ENCODE measurements around the gene DLL4. TPM values are rescaled to one million over a fixed set of nuclear protein-coding genes. Genes with fewer than 3 reads are reported as not detected.

The DLL4 gene
- total and polyA plus RNA-seq, 10 of the 15 experiments (the other 5 are each of a cell fraction or from before 2014, with no cell fraction given) = 0.04 to 0.16 (median 0.09) TPM; not detected in 6

DNA sequence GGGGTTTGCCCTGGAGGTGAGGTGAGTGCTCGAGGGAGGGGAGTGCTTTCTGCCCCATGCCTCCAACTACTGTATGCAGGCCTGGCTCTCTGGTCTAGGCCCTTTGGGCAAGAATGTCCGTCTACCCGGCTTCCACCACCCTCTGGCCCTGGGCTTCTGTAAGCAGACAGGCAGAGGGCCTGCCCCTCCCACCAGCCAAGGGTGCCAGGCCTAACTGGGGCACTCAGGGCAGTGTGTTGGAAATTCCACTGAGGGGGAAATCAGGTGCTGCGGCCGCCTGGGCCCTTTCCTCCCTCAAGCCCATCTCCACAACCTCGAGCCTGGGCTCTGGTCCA is 9.4 kb downstream of the DLL4 start:
- intact Hi-C loops (cut with micrococcal nuclease; ENCODE audit: unreplicated experiment) = no loop called here
- CTCF ChIA-PET = interaction anchor here (5.2 kb wide), 1 partner anchor 85 kb away, joined by 43 read pairs; no protein-coding TSS in a partner anchor
- no peak for FAIRE-seq

More for the DNA sequence above, 9.4 kb downstream of the DLL4 start:
- WGBS (ENCODE audit: insufficient coverage, insufficient replicate concordance, low lambda C conversion rate, missing lambda C conversion rate) = 80% methylated on average over 6 of the region's 6 CpGs
- in situ Hi-C loops (cut with MboI) = no loop called here
- Histone ChIP-seq H3K79me2 (ENCODE audit: control insufficient read depth, insufficient read depth, low read length) (no peaks in the 10 kb centered on the region), H3K36me3 (ENCODE audit: control insufficient read depth in 2 of 2, insufficient read depth in 2 of 2, low read length in 1 of 2) (no peaks in the 10 kb centered on the region), H3K4me1 (ENCODE audit: control insufficient read depth, insufficient read depth, low read length) (peaks cover 23% of the 10 kb centered on the region), H2AFZ (ENCODE audit: control insufficient read depth, low read depth, low read length) (no peak overlapping the region), H3K27me3 (replicated peaks in 1 of 2; ENCODE audit: control insufficient read depth in 2 of 2, insufficient read depth in 2 of 2, low read length in 1 of 2) (no peaks in the 10 kb centered on the region), H3K9me3 (replicated peaks; ENCODE audit: control insufficient read depth, insufficient read depth, low read length) (no peaks in the 10 kb centered on the region), H3K4me2 (ENCODE audit: control insufficient read depth, insufficient read depth) (no peak overlapping the region), H4K20me1 (ENCODE audit: control insufficient read depth, insufficient read depth) (no peaks in the 10 kb centered on the region), H3K4me3 (no peak overlapping the region), H3K27ac (ENCODE audit: control insufficient read depth, insufficient read depth) (no peak overlapping the region), H3K9ac (ENCODE audit: control insufficient read depth, insufficient read depth, low read length) (no peak overlapping the region)
- BruUV-seq (replicated peaks) = no TSS peak
- ChIA-PET POLR2A (interaction anchor here (0.6 kb wide), 1 partner anchor 161 kb away, joined by 3 read pairs; no protein-coding TSS in a partner anchor), RAD21 (ENCODE audit: unreplicated experiment) (no interaction called here), SMC1A (ENCODE audit: uncharacterized antibody, unreplicated experiment) (interaction anchor here (1.0 kb wide), 1 partner anchor 80 kb away, joined by 3 read pairs; no protein-coding TSS in a partner anchor)
- DNase-seq (ENCODE audit: low read depth, low spot score) (no peak), ATAC-seq (no peak)
- TF ChIP-seq, protein P1, sequence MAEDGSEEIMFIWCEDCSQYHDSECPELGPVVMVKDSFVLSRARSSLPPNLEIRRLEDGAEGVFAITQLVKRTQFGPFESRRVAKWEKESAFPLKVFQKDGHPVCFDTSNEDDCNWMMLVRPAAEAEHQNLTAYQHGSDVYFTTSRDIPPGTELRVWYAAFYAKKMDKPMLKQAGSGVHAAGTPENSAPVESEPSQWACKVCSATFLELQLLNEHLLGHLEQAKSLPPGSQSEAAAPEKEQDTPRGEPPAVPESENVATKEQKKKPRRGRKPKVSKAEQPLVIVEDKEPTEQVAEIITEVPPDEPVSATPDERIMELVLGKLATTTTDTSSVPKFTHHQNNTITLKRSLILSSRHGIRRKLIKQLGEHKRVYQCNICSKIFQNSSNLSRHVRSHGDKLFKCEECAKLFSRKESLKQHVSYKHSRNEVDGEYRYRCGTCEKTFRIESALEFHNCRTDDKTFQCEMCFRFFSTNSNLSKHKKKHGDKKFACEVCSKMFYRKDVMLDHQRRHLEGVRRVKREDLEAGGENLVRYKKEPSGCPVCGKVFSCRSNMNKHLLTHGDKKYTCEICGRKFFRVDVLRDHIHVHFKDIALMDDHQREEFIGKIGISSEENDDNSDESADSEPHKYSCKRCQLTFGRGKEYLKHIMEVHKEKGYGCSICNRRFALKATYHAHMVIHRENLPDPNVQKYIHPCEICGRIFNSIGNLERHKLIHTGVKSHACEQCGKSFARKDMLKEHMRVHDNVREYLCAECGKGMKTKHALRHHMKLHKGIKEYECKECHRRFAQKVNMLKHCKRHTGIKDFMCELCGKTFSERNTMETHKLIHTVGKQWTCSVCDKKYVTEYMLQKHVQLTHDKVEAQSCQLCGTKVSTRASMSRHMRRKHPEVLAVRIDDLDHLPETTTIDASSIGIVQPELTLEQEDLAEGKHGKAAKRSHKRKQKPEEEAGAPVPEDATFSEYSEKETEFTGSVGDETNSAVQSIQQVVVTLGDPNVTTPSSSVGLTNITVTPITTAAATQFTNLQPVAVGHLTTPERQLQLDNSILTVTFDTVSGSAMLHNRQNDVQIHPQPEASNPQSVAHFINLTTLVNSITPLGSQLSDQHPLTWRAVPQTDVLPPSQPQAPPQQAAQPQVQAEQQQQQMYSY (CRISPR knock-in tag; IDR thresholded peaks at IDR 0.05) = no peak
- TF ChIP-seq BHLHE40 (IDR thresholded peaks at IDR 0.05; ENCODE audit: borderline replicate concordance in 1 of 2, low read depth in 2 of 2, low read length in 1 of 2) (no peak), HCFC1 (IDR thresholded peaks at IDR 0.05; ENCODE audit: low read length) (no peak), GABPA (IDR thresholded peaks at IDR 0.05; ENCODE audit: low read depth) (no peak), IKZF1 (conservative IDR thresholded peaks at IDR 0.05) (no peak), ZBED1 (IDR thresholded peaks at IDR 0.05; ENCODE audit: borderline replicate concordance) (no peak), STAT3 (IDR thresholded peaks at IDR 0.05; ENCODE audit: low read depth, low read length) (no peak), RBBP5 (conservative IDR thresholded peaks at IDR 0.05) (no peak), ETV6 (conservative IDR thresholded peaks at IDR 0.05 in 1 of 2, IDR thresholded peaks at IDR 0.05 in 1 of 2; ENCODE audit: borderline replicate concordance in 1 of 2, low read depth in 1 of 2) (no peak), CEBPB (IDR thresholded peaks at IDR 0.05; ENCODE audit: borderline replicate concordance in 1 of 2, low read depth in 2 of 2, low read length in 2 of 2) (no peak), GATAD2B (conservative IDR thresholded peaks at IDR 0.05; ENCODE audit: low read depth) (no peak), CREM (IDR thresholded peaks at IDR 0.05; ENCODE audit: low read depth) (no peak), RUNX3 (IDR thresholded peaks at IDR 0.05; ENCODE audit: low read length) (no peak), ZNF622 (IDR thresholded peaks at IDR 0.05) (no peak)
- TF ChIP-seq, protein P2, sequence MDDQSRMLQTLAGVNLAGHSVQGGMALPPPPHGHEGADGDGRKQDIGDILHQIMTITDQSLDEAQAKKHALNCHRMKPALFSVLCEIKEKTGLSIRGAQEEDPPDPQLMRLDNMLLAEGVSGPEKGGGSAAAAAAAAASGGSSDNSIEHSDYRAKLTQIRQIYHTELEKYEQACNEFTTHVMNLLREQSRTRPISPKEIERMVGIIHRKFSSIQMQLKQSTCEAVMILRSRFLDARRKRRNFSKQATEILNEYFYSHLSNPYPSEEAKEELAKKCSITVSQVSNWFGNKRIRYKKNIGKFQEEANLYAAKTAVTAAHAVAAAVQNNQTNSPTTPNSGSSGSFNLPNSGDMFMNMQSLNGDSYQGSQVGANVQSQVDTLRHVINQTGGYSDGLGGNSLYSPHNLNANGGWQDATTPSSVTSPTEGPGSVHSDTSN (IDR thresholded peaks at IDR 0.05; ENCODE audit: insufficient replicate concordance, low read depth, low read length) = no peak

All from GM12878 (cell line).